H1 (cell line): ENCODE data around the gene KCNH1. TPM values are rescaled to one million over a fixed set of nuclear protein-coding genes. Genes with fewer than 3 reads are reported as not detected.

Experiments used
- CTCF ChIA-PET: fragments of 300-600 bp; sonication (Branson Sonifier 250); formaldehyde crosslinking; loops from one replicate; lab custom pipeline; 2021; ENCODE audit not compliant: partially characterized antibody; lab: Charles Lee
- POLR2A ChIA-PET: fragments of 300-600 bp; sonication (Branson Sonifier 250); formaldehyde crosslinking; loops from one replicate; lab custom pipeline; 2021; ENCODE audit warnings: inconsistent platforms; ENCODE audit not compliant: partially characterized antibody; lab: Charles Lee
- DNase-seq, 2 experiments: peaks; one replicate each; pipeline versions ENCODE4 v3.0.0 to v3.0.0-alpha.2; 2010 to 2022; ENCODE audit warnings: low spot score in 2 of 2, low read depth in 1 of 2, mixed read lengths in 1 of 2
- FAIRE-seq: peaks from 2 replicates; lab custom pipeline; 2011; peaks lifted over from hg19 to GRCh38; lab: Jason Lieb, UNC
- H2AFZ ChIP-seq: 2 replicates; pipeline ENCODE4 v1.8.1; 2012; ENCODE audit warnings: low read length, inconsistent platforms
- H2AK5ac ChIP-seq: 2 replicates; pipeline ENCODE4 v1.6.1; 2013; ENCODE audit warnings: low read depth, low read length
- H2BK120ac ChIP-seq: replicated peaks from 2 replicates; pipeline ENCODE3; 2013; ENCODE audit warnings: low read depth, low read length, inconsistent platforms
- H2BK12ac ChIP-seq: 2 replicates; pipeline ENCODE4 v1.6.1; 2013; ENCODE audit warnings: low read depth, low read length
- H2BK15ac ChIP-seq: 2 replicates; pipeline ENCODE4 v1.6.1; 2013; ENCODE audit warnings: low read length
- H2BK20ac ChIP-seq: 2 replicates; pipeline ENCODE4 v1.6.1; 2013; ENCODE audit warnings: low read length
- H2BK5ac ChIP-seq: 2 replicates; pipeline ENCODE4 v1.6.1; 2013; ENCODE audit warnings: low read depth, low read length
- H3K14ac ChIP-seq: 2 replicates; pipeline ENCODE4 v1.6.1; 2013; ENCODE audit warnings: inconsistent platforms; ENCODE audit not compliant: insufficient read length
- H3K18ac ChIP-seq: 2 replicates; pipeline ENCODE4 v1.6.1; 2013; ENCODE audit warnings: low read length; ENCODE audit errors: extremely low read depth
- H3K23ac ChIP-seq: 2 replicates; pipeline ENCODE4 v1.6.1; 2013; ENCODE audit warnings: inconsistent platforms; ENCODE audit not compliant: insufficient read length
- H3K23me2 ChIP-seq: 2 replicates; pipeline ENCODE4 v1.6.1; 2013; ENCODE audit warnings: low read depth, low read length
- H3K27ac ChIP-seq: 2 replicates; pipeline ENCODE4 v1.6.1; 2011; ENCODE audit warnings: low read depth, low read length, inconsistent platforms
- H3K27me3 ChIP-seq, 4 experiments: replicated peaks in 1 of 4; 1 replicate in 1 of 4; 2 replicates in 3 of 4; pipeline versions ENCODE4 v1.6.1 to v1.8.1; 2011 to 2013; ENCODE audit warnings: low read length in 3 of 4, mild to moderate bottlenecking in 3 of 4, inconsistent platforms in 2 of 4, mixed read lengths in 2 of 4, moderate library complexity in 1 of 4; ENCODE audit not compliant: control insufficient read depth in 3 of 4, insufficient read depth in 3 of 4; ENCODE audit errors: extremely low read depth in 1 of 4
- H3K36me3 ChIP-seq, 4 experiments: 2 replicates each; pipeline versions ENCODE4 v1.6.1 to v1.8.1; 2011 to 2013; ENCODE audit warnings: mild to moderate bottlenecking in 4 of 4, low read length in 3 of 4, moderate library complexity in 2 of 4, control low read depth in 1 of 4, inconsistent platforms in 1 of 4; ENCODE audit not compliant: insufficient read depth in 4 of 4, control insufficient read depth in 2 of 4
- H3K4ac ChIP-seq: replicated peaks from 2 replicates; pipeline ENCODE3; 2013; ENCODE audit warnings: low read length, low read depth, mixed read lengths, inconsistent platforms; ENCODE audit not compliant: insufficient read length
- H3K4me1 ChIP-seq, 4 experiments: replicated peaks in 1 of 4; 1 replicate in 1 of 4; 2 replicates in 3 of 4; pipeline versions ENCODE4 v1.6.1 to v1.8.1; 2011 to 2013; ENCODE audit warnings: low read length in 3 of 4, inconsistent platforms in 2 of 4, mixed read lengths in 1 of 4; ENCODE audit not compliant: insufficient read depth in 4 of 4, control insufficient read depth in 3 of 4
- H3K4me2 ChIP-seq, 2 experiments: 2 replicates each; pipeline versions ENCODE4 v1.6.1 to v1.8.1; 2011 to 2013; ENCODE audit warnings: low read depth in 2 of 2, low read length in 2 of 2, control low read depth in 1 of 2, inconsistent platforms in 1 of 2, mild to moderate bottlenecking in 1 of 2; ENCODE audit not compliant: insufficient read depth in 1 of 2
- H3K4me3 ChIP-seq, 4 experiments: fragments of 200-600, 300-600 bp in 1 of 4; sonication (generic), shearing (Covaris generic), sonication (Bioruptor Twin) in 1 of 4; 2 replicates each; pipeline versions ENCODE4 v1.5.1 to v1.8.1; 2011 to 2016; ENCODE audit warnings: low read length in 4 of 4, low read depth in 3 of 4, control low read depth in 2 of 4, inconsistent platforms in 2 of 4, mild to moderate bottlenecking in 2 of 4, mixed read lengths in 1 of 4, moderate library complexity in 1 of 4; ENCODE audit not compliant: insufficient read depth in 2 of 4; ENCODE audit errors: extremely low read depth in 1 of 4
- H3K56ac ChIP-seq: replicated peaks from 2 replicates; pipeline ENCODE3; 2013; ENCODE audit warnings: low read depth, mild to moderate bottlenecking, mixed read lengths, low read length, inconsistent platforms; ENCODE audit not compliant: insufficient read length
- H3K79me1 ChIP-seq: 2 replicates; pipeline ENCODE4 v1.6.1; 2013; ENCODE audit warnings: low read depth, low read length, control low read depth
- H3K79me2 ChIP-seq, 2 experiments: 2 replicates each; pipeline versions ENCODE4 v1.6.1 to v1.8.1; 2012 to 2013; ENCODE audit warnings: low read length in 2 of 2, mild to moderate bottlenecking in 2 of 2, inconsistent platforms in 1 of 2; ENCODE audit not compliant: insufficient read depth in 2 of 2, control insufficient read depth in 1 of 2
- H3K9ac ChIP-seq, 4 experiments: replicated peaks in 1 of 4; 1 replicate in 1 of 4; 2 replicates in 3 of 4; pipeline versions ENCODE4 v1.6.1 to v1.8.1; 2011 to 2013; ENCODE audit warnings: low read depth in 3 of 4, low read length in 3 of 4, control low read depth in 2 of 4, mild to moderate bottlenecking in 2 of 4, moderate library complexity in 2 of 4, inconsistent platforms in 1 of 4; ENCODE audit errors: extremely low read depth in 1 of 4
- H3K9me3 ChIP-seq, 2 experiments: 2 replicates each; pipeline versions ENCODE4 v1.6.1 to v1.8.1; 2012 to 2013; ENCODE audit warnings: mild to moderate bottlenecking in 2 of 2, moderate library complexity in 2 of 2, control low read depth in 1 of 2, inconsistent platforms in 1 of 2, low read depth in 1 of 2, low read length in 1 of 2, mixed read lengths in 1 of 2; ENCODE audit not compliant: insufficient read depth in 2 of 2
- H4K20me1 ChIP-seq, 2 experiments: replicated peaks in 1 of 2; 2 replicates each; pipeline versions ENCODE3 to v1.8.1; 2011 to 2013; ENCODE audit warnings: inconsistent platforms in 2 of 2, low read length in 2 of 2, mild to moderate bottlenecking in 1 of 2; ENCODE audit not compliant: insufficient read depth in 2 of 2, control insufficient read depth in 1 of 2
- H4K5ac ChIP-seq: 2 replicates; pipeline ENCODE4 v1.6.1; 2013; ENCODE audit warnings: low read length, low read depth, mixed read lengths, inconsistent platforms; ENCODE audit not compliant: insufficient read length
- H4K8ac ChIP-seq: 2 replicates; pipeline ENCODE4 v1.8.0; 2013; ENCODE audit warnings: mild to moderate bottlenecking, moderate library complexity, low read length, inconsistent platforms; ENCODE audit not compliant: insufficient read depth; ENCODE audit errors: extremely low read depth
- H4K91ac ChIP-seq: replicated peaks from 2 replicates; pipeline ENCODE3; 2013; ENCODE audit warnings: low read length, mixed read lengths, inconsistent platforms; ENCODE audit not compliant: insufficient read length
- CBX5 ChIP-seq: fragments of 300-800, 300-1000 bp; sonication (generic); IDR thresholded peaks from 2 replicates; pipeline ENCODE4 v1.7.1; 2016; ENCODE audit warnings: antibody characterized with exemption, low read length, low read depth
- FOSL1 ChIP-seq: IDR thresholded peaks from 2 replicates; pipeline ENCODE4 v1.6.1; 2011; ENCODE audit warnings: mild to moderate bottlenecking, low read depth, low read length, moderate library complexity; ENCODE audit not compliant: insufficient read depth
- HDAC6 ChIP-seq: IDR thresholded peaks from one replicate; pipeline ENCODE4 v1.7.1; 2012; ENCODE audit warnings: low read depth, mild to moderate bottlenecking, inconsistent platforms, low read length, moderate library complexity
- MAFK ChIP-seq: IDR thresholded peaks from 2 replicates; pipeline ENCODE4 v1.6.1; 2012; ENCODE audit warnings: low read depth, mild to moderate bottlenecking, improper control_type of control experiment, low read length
- PHF8 ChIP-seq: fragments of 200-600 bp; sonication (generic); conservative IDR thresholded peaks from 2 replicates; pipeline ENCODE4 v1.7.1; 2012; ENCODE audit warnings: low read depth, mild to moderate bottlenecking, inconsistent platforms, low read length, moderate library complexity
- POU5F1 ChIP-seq: IDR thresholded peaks from 2 replicates; pipeline ENCODE4 v1.6.1; 2011; ENCODE audit warnings: low read depth, mild to moderate bottlenecking, low read length, moderate library complexity
- SAP30 ChIP-seq: fragments of 300-600 bp; sonication (generic); IDR thresholded peaks from 2 replicates; pipeline ENCODE4 v1.7.1; 2012; ENCODE audit warnings: low read length, moderate library complexity, mild to moderate bottlenecking, inconsistent platforms; ENCODE audit not compliant: insufficient read depth, insufficient replicate concordance
- SIN3A ChIP-seq, 2 experiments: IDR thresholded peaks in 1 of 2; conservative IDR thresholded peaks in 1 of 2; 2 replicates each; pipeline ENCODE4 v1.6.1; 2011 to 2012; ENCODE audit warnings: low read length in 2 of 2, improper control_type of control experiment in 1 of 2, low read depth in 1 of 2, mild to moderate bottlenecking in 1 of 2
- WGBS, 2 experiments: shearing (Covaris generic) in 1 of 2; methylation state at CpG; one replicate each; pipeline versions ENCODE4 v1.1.6 to v1.1.7; 2013 to 2015; ENCODE audit warnings: low lambda C conversion rate in 2 of 2, mixed read lengths in 2 of 2, inconsistent platforms in 1 of 2, low coverage in 1 of 2, missing lambda C conversion rate in 1 of 2; ENCODE audit not compliant: insufficient replicate concordance in 2 of 2, insufficient coverage in 1 of 2, insufficient read length in 1 of 2; ENCODE audit errors: extremely low coverage in 1 of 2, missing lambda C conversion rate in 1 of 2; 5-methylcytosine and 5-hydroxymethylcytosine counted together
- polyA plus RNA-seq, 7 experiments: library from polyadenylated mRNA; depleted of rRNA in 3 of 7; stranded (reverse) in 5 of 7; unstranded in 2 of 7; fragments of >200 nt in 5 of 7; fragments of 200-250 nt in 2 of 7; gene quantifications; 1 replicate in 5 of 7; 2 replicates in 1 of 7; 4 replicates in 1 of 7; pipeline versions ENCODE4 v1.2.1 to v1.2.3, GENCODE V29; 2011 to 2013; ENCODE audit warnings: missing spikeins in 2 of 7, mixed read lengths in 2 of 7
- total RNA-seq: library from RNA; stranded (reverse); fragmentation: NEBNext Ultra II Directional; extraction: Animal tissue kit (Norgen Biotek cat#: 25700); gene quantifications from 2 replicates; pipeline ENCODE4 v1.2.1, GENCODE V29; 2021

Gene KCNH1
- total and polyA plus RNA-seq, 2 of the 8 experiments (the other 6 are each of a cell fraction or from before 2014, with no cell fraction given), result 0.27 to 0.34 TPM

DNA sequence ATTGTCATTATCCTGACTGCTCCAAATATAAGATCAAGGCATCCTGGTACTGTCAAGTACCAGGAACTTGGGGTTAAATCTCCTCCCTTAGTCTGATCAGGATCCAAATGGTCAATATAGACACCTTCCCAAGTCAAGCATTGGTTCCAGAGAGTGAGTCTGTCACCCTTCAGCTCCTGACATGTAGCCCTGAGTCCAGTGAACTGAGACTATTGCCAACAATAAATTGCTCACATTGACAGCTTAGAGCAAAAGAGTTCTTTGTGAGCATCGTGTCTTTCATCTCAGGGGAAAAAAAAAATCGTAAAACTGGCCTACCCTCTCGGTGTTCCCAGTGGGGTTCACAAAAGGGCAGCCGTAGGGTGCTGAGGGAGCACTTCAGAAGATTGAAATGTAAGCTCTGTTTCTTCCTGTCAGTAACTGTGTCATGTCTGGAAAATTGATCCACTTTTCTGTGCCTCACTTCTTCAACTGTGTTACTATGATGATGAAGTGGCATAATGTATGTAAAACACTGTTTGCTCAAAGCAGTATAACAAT lies 228.5 kb downstream of the KCNH1 start:
- H3K79me1 ChIP-seq, result no peaks in the 10 kb centered on the region
- no peak overlapping the region for H2BK120ac ChIP-seq
- H3K14ac ChIP-seq, result no peak overlapping the region
- no peak overlapping the region for H2BK15ac ChIP-seq
- DNase-seq, result no peak
- H3K18ac ChIP-seq, result no peak overlapping the region
- no peak overlapping the region for H2BK5ac ChIP-seq
- no peak overlapping the region for H4K91ac ChIP-seq
- no peaks in the 10 kb centered on the region for H3K9me3 ChIP-seq
- H3K4me2 ChIP-seq, result no peak overlapping the region
- H3K27ac ChIP-seq, result no peak overlapping the region
- FAIRE-seq, result no peak
- H3K23me2 ChIP-seq, result no peaks in the 10 kb centered on the region
- no peak for TF ChIP-seq HDAC6
- TF ChIP-seq SAP30, result no peak
- TF ChIP-seq MAFK, result no peak
- TF ChIP-seq CBX5, result no peak
- no peak for TF ChIP-seq SIN3A (conservative IDR thresholded peaks at IDR 0.05 in 1 of 2, IDR thresholded peaks at IDR 0.05 in 1 of 2; ENCODE audit: low read depth in 1 of 2, low read length in 2 of 2)
- TF ChIP-seq PHF8, result no peak
- TF ChIP-seq POU5F1, result no peak
- no peak for TF ChIP-seq FOSL1
- H3K36me3 ChIP-seq, result no peaks in the 10 kb centered on the region
- CTCF ChIA-PET, result interaction anchor here (1.0 kb wide), 1 partner anchor 457 kb away, joined by 5 read pairs; no protein-coding TSS in a partner anchor
- no peak overlapping the region for H3K9ac ChIP-seq
- H4K20me1 ChIP-seq, result no peaks in the 10 kb centered on the region
- H2AK5ac ChIP-seq, result no peak overlapping the region
- H2BK20ac ChIP-seq, result no peak overlapping the region
- 91% methylated on average over 4 of the region's 4 CpGs; no CpG with 5 or more reads in 1 of the 2 experiments for WGBS, 2 experiments
- POLR2A ChIA-PET, result no interaction called here
- no peaks in the 10 kb centered on the region for H3K79me2 ChIP-seq
- no peak overlapping the region for H3K4ac ChIP-seq
- no peak overlapping the region for H4K8ac ChIP-seq
- H3K27me3 ChIP-seq, result no peaks in the 10 kb centered on the region
- H3K56ac ChIP-seq, result no peak overlapping the region
- H3K4me1 ChIP-seq, result no peaks in the 10 kb centered on the region
- H4K5ac ChIP-seq, result no peak overlapping the region
- no peak overlapping the region for H3K4me3 ChIP-seq
- no peak overlapping the region for H2BK12ac ChIP-seq
- H2AFZ ChIP-seq, result no peak overlapping the region
- H3K23ac ChIP-seq, result no peak overlapping the region
